ENCODE results near the gene RAB27B.

Gene RAB27B

DNA sequence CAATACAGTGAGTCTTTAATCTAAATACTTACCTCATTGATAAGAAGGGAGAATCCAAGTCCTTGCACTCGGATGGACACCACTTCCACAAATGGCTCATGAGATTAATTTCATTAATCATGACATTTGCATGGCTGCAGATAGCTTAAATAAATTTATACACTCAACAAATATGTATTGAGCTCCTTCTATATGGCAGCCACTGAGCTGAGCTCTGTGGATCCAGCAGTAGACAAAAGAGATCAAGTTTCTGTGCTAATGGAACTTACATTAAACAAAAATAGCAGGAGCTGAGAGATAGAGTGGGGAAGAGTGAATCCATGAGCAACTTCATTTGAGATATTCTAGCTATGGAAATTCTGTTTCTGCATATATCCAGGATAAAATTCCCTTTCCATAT lies 44.4 kb downstream of the RAB27B start:
- DNase-seq = no peak

DNA sequence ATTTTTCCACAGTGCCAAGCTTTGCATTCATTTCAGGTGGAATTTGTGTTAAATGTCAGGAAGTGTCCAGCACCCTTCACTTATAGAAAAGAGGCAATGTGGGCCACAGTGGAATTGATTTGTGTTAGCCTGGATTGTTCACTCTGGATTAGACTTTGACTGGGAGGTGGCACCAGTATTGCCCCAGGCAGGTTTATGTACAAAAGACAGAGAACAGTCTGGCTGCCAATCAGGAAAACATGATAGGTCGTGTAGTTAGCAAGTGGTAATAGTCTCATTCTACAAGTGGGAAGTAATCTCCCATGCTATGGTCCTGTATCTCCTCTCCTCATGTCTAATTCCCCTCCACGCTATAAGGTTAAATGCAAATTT lies 45.6 kb downstream of the RAB27B start:
- DNase-seq = no peak

DNA sequence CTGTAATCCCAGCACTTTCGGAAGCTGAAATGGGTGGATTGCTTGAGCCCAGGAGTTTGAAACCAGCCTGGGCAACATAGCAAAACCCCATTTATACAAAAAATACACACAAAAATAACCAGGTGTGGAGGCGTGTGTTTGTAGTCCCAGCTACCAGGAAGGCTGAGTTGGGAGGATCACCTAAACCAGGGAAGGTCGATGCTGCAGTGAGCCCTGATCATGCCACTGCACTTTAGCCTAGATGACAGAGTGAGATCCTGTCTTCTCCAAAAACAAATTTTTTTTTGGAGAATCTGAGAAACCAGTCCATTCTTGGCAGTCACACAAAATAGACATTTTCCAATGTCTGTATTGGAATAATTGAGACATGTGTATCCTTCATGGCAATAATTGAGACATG lies 46.8 kb downstream of the RAB27B start:
- no peak for DNase-seq

DNA sequence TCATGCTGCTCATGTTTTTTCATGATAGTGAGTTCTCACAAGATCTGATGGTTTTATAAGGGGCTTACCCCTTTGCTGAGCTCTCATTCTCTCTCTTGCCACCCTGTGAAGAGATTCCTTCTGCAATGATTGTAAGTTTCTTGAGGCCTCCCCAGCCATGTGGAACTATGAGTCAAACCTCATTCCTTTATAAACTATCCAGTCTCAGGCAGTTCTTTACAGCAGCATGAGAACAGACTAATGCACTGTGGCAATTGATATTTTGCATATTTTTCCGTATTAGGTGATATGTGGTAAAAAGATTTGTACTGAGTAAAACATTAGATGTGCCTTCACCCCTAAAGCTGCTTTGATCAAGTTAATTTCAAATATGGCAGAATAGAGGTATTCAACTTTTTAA lies 48.8 kb downstream of the RAB27B start:
- no peak for DNase-seq

DNA sequence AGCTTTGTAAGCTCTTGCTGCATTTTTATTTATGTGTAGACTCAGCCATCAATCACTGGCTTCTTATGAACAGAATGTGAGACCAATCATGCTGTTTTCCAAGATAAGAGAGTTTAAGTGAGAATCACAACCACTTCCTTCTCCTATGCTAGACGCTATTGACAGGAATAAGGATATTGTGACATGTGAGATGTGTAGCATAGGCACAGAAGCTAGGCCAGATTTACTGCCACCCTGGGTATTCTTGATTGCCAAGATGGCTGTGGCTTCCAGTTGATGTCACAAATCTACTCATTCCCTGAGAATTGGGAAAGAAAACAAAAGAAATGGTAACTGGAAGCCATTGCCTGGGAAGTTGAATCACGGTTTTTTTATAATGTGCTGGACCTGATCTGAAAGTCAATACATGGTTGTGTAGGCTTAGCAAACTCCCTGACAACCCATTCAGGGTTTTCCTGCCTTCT lies 49.9 kb downstream of the RAB27B start:
- no peak for DNase-seq

DNA sequence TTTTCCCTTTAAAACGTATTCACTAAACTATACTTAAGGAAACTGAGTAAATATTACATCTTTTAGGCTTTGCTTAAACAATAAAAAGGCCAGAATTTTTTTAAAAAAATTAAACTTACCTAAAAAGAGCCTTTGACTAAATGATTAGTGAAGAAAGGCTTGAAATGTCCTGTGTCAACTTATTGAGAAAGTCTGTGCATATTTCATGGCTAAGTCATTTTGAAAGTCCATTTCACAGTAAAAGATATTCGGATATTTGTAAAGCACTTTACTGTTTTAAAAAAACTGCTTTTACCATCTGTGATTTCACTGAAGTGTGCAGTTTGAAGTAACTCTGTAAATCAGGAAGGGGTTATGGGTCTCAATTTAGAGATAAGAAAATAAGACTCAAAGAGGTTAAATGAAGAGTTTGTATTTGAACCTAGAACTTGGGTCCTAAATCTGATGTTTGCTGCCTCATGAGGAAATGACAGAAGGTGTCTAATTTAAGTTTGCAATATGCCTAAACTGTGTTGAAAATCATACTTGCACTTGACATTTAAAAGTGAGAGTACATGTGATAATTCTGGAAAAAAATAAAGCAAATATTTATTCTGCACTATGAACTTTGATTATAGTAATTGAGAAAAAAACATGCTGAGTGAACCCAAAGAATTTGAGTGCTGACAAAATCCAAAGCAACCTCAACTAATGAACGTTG lies 50.5 kb downstream of the RAB27B start:
- no peak for DNase-seq

DNA sequence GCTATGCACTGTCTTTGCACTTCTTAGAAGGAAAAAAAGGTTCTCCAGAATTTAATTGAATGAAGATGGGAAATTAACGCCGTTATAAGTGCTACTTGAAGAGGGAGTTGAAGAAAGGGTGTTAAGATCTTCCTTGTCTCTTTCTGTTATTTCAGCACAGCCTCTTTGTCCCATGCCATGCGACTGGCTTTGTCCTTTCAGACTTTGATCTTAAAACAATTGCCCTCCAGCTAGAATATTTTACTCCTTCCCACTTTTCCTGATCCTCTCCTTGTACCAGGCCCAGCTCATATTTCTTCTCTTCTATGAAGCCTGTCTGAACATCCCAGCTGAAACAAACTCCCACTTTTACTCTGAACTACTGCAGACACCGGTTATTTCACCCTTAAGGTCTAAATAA lies 51.4 kb downstream of the RAB27B start:
- no peak for DNase-seq

DNA sequence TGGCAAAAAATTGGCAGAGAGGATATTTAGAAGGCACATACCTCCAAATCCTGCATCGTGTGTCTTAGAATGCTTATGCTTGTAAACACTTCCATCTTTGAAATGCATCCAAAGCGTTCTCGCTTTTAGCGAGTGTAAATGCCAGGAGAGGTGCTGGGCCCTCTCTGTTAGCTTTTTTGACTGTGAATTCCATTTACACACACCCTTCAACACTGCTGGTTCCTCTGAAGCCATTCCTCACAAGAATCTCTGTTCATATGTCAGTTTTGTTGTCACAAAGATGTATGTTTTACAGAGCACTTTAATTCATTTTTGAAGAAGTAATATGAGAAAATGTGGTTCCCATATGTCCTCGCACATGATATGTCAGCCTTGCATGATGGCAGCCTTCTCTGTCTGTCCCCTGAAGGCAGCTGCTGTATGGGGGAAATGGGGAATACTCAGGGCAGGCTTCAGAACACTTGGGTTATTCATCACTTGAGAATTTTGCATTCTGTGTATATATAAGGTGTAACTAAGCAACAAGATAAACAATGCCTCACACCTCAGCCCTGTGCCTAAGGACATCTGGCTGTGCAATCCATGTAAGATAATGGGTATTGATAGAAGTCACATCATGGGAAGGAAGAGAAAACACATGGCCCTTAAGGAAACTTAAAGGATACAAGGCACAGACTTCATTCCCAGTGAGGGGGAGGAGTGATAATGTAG lies 52.3 kb downstream of the RAB27B start:
- DNase-seq = no peak

DNA sequence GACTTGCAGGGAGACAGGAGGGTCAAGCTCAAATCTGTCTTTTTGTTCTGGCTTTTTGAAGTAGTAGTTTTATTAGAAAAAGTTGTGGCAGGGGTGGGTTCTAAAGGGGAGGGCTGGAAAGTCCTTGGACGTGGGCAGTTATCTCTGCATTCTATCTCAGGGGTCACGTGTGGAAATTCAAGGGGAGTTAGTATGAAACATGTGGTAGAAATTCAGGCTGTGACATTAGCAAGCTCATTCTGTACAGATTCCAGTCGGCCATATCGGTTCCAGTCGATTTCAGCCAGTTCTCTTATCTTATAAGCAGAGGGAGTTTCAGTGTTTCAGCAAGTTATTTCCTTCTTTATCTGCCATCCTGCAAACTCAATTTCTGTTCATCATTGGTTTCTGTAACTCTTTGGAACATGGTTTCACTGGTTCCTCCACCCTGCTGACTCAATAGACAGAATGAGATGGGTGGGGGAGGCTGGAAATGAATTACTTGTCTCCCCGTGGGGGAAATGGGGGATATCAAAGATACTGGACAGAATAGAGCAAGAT lies 53.0 kb downstream of the RAB27B start:
- no peak for DNase-seq

DNA sequence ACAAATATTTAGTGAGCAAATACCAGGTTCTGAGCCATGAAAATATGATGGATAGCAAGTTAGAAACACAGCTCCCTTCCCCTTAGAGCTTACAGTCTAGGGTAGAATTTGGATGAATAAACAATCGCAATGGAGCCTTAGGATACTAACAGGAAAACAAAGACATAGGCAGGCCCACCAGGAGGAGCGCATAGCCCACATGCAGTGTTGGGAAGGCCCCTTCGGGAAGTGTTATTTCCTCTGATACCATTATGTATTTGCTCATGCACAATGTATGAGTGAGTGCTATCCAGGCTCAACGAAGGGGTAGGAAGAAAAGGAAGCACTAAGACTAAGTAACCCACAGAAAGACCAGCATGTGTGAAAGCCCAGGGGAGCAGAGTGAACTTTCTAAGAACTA lies 54.0 kb downstream of the RAB27B start:
- DNase-seq = no peak

DNA sequence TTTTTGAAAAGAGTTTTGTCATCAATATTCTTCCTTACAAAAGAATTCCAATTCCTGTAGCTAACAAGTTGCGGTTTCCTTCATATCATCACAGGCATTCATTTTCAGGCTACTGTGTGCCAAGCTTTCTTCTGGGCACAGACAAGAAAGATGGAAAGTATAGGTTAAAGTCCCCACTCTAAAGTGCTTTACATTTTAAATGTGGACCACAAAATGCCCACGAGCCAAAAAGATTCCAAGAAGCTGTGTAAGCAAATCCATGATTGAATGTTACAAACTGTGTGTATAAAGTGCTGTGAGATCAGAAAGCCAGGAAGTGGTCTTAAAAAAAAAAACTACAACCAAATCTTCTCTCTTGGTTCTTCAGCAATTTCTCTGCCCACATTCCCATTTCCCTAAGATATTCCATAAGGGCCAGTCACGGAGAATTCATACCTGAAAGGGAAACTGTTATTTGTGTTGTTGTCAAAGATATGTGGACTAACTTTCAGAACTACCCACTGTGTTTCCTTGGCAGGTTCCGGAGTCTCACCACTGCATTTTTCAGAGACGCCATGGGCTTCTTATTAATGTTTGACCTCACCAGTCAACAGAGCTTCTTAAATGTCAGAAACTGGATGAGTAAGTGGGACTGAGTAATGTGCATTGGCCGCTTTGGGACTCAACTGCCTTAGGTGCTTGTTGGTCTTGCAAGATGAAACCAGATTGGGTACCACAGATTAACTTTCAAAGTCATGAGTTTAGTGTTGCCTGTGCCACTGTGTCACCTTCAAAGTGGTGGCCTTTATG lies 55.7 kb downstream of the RAB27B start:
- DNase-seq = no peak

DNA sequence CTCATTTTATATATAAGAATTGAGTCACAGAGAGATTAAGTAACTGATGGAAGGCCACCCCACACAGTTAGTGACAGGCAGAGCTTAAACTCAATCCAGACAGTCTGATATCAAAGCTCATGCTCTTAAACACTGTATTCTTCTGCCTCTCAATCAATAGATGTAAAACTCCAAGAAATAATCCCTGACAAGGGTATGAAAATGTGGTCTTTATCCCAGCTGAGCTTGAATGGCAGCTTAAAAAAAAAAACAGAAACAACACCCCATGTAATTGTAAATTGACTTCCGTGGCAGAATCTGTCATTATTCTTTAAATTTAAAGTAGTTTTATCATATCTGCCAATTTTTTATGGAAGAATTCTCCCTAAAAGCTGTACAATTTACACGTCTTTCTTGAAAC lies 60.1 kb downstream of the RAB27B start:
- DNase-seq = no peak

DNA sequence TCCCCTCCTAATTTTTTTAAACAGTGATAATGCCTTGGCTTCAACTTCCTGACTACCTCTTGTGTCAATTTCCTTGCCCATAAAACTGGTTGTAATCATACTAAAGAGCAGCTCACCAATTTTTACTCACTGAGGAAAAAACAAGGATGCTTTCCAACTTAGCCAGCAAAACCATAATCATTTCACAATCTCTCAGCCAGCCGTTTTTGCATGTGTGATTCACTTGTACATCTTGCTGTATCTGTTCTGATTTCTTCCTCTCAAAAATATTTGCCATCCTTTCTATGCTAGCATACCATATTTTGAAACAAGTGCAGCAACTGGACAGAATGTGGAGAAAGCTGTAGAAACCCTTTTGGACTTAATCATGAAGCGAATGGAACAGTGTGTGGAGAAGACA lies 60.7 kb downstream of the RAB27B start:
- no peak for DNase-seq

DNA sequence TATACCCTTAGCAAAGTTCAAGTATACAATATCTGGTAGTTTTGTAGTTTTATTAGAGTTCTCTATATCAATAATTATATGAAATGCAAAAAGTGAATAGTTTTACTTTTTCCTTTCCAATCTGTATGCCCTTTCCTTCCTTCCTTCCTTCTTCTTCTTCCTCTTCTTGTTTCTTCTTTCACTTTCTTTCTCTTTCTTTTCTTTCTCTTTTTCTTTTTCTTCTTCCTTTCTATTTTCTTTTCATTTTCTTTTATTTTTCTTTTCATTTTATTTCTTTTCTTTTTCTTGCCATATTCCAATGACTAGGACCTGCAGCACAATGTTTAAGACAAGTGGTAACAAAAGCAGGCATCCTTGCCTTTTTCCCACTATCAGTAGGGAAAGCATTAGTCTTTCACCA lies 71.2 kb downstream of the RAB27B start:
- no peak for DNase-seq

DNA sequence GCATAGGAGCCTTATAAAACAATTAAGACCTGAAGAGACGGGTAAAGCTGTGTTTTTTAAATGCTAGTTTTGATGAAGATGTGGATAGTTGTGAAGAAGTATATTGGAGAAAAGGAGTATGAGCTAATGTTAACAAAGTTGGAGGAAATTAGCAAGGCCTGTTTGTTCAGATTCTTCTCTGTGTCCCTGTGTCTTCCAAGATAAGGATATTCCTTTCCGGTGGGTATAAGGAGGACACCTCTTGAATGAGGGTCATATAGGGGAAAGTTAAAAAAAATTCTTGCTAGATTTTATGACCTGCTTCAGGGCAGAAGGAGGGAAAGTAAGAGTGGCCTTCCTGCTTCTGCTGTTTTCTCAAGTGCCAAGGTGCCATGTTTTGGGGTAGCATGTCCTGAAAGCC lies 72.0 kb downstream of the RAB27B start:
- no peak for DNase-seq

DNA sequence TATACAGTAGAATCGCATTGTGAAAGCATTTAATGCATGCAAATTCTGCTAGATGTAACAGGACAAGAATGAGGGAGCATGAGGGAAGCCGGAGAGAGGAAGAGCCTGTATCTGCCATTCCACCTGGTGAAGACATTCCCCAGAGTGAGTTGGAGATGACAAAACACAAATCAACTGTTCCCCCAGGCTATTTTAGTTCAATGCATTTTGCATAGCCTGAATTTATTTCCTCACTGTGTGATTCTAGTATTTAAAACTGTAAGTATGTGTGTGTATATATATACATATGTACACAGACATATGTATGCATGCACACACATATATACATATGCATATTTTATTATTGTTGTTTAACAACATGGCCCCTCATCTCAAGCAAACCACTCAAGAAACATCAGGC lies 76.3 kb downstream of the RAB27B start:
- no peak for DNase-seq

DNA sequence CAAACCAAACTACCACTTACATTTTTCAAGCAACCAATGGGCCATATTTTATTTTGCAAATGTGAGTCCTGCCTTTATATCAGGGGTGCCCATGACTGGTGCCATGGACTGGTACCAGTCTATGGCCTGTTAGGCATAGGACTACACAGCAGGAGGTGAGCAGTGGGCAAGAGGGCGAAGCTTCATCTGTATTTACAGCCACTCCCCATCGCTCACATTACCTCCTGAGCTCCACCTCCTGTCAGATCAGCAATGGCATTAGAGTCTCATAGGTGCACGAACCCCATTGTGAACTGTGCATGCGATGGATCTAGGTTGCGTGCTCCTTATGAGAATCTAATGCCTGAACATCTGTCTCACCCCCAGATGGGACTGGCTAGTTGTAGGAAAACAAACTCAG lies 77.4 kb downstream of the RAB27B start:
- DNase-seq = no peak

DNA sequence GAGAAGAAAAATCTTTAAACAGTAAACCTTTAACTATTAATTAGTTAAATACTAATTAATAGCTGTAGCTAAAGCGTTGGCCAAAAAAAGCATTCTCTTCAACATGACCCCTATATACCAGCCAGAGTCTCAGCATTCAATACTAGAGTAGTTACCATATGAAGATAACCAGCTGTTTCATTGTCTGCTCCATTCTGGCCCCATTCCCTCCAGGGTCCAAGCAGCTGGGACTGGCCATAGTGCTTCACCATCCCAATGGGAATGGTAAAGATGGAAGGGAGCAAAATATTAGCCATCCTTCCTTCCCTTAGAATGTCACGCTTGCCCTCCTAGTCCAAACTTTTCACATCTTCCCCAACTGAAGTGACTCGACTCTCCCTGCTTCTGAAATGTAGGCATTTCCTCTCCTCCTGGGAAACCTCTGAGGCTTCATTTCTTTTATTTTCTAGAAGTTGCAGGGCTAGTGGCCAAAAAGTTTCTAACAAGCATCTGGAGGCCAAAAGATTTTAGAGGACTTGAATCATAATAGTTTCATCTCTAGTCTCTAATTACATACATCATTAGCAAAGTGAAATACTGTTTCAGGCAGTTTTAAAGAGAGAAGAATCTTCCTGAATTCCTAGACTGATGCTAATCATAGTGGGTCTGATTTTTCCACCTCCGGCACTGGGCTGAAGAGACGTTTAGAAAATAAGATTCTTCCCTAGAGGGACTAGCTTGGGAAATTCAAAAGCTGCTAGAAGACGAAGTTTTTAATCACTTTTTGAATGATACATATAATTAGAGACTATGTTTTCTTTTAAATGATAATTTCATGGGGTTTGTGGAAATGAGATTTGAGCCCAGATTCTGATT lies 78.3 kb downstream of the RAB27B start:
- no peak for DNase-seq

DNA sequence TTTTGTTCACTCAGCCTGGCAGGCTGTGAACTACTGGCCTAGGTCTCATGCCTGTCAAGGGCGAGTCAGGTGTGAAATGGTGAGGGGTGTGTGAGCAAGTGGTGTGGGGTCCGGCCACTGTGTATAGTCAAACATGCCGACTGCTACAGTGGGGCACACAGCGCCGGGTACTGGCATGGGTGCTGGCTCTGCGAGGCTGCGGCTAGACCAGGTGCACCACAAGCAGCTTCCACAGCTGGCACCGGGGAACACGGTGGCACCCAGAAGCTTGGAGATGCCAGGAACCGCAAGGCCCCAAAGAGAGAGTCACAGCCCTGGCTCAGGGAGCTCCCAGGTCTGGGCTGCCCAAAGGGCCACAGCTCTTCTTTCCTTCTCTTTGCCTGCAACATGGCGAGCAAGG lies 81.3 kb downstream of the RAB27B start:
- DNase-seq = no peak

DNA sequence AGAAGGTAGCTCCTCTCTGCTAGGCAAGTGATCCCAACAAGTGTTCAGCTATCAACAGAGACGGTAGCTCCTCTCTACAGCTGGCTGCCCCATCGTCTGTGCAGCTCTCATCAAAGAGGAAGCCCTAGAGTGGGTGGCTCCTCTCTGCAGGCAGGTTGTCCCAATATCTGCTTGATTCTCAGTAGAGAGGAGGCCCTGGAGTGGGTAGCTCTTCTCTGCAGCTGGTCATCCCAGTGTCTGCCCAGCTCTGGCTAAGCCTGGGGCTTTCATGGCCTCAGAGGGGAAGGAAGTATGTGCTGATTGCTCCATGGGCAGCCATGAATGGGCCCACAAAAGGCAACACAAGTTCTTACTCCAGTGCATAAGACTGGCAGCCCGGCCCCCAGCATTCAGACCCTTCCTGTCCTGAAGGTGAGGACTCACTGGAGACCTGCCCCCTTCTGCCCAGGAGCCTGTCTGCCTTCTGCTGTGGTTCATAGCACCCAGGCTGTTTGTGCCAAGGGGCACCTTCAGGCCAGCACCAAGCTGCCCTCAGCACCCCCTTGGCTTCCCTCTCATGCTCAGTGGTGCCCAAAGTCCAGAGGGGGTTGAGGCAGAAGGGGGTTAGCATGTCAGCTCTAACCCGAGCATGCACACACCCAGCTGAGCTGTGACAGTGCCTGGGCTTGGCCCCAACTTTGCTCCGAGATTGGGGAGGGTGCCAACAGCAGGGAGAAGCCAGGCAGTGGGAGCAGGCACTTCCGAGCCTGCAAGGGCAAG lies 82.1 kb downstream of the RAB27B start:
- DNase-seq = no peak

DNA sequence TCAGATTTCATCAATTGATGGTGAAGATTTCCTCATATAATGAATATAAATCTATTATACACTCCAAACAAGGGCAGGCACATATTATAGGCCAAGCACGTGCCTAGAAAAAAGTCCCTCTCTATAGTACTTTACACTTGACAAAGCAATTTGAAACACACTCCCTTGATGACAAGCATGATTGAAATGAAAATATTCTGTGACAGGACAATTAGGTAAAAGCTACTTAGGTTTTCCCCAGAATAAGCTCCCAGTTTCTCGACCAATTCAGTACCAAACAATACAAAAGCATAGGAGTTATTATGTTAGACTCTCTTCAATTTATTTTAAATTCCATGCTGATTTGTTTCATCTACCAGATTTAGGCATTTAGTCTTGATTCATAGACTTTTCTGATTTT lies 83.3 kb downstream of the RAB27B start:
- no peak for DNase-seq

DNA sequence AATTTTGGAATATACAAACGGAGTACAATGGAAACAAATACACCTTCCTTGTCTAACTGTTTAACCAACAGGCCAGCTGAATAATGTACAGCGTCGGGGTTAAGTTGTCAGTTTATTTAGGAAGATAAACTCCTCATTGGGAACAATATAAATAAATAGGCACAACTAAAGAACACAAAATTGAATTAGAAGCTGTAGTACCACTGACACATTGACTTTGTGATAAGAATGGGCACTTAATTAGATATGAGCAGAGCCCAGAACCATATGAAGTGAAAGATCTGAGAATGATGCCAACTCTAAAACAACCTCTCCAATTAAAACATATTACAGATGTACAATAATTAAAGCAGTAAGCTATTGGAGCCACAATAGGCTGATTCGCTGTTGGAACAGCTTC lies 86.5 kb downstream of the RAB27B start:
- no peak for DNase-seq

Data from NCI-H1417 treated with DMSO at 0.1 percent for 48 hours (cell line).